K562 (cell line): Measurements from ENCODE around the gene ICA1. TPM values are rescaled to one million over a fixed set of nuclear protein-coding genes. Genes with fewer than 3 reads are reported as not detected.
A peak's percentile ranks its signal among the peaks of the same experiment; 100 is the strongest.

ENCODE experiments used
- ATAC-seq: fragments of 200-7000 bp; cut with Tn5 transposase; 3 replicates; pipeline ENCODE4 v1.9.1; 2020; ENCODE audit warnings: moderate library complexity
- BruUV-seq: library from RNA; stranded (reverse); fragments of 400-500 nt; replicated peaks from 2 replicates; lab custom pipeline; 2021; lab: Mats Ljungman, UMichigan
- CTCF ChIA-PET: fragments of 300-600 bp; formaldehyde crosslinking; extraction: SDS; loops from one replicate; lab custom pipeline; 2021; ENCODE audit warnings: low intra/inter-chr PET ratio; lab: Yijun Ruan, JAX
- POLR2A ChIA-PET: fragments of 300-600, 350-650 bp; sonication (Branson Sonifier 250); formaldehyde crosslinking; extraction: SDS; loops from one replicate; lab custom pipeline; 2021; ENCODE audit warnings: antibody characterized with exemption, inconsistent platforms; lab: Yijun Ruan, JAX
- DNase-seq, 4 experiments: peaks; one replicate each; pipeline versions ENCODE4 v3.0.0 to v3.0.0-alpha.2; 2011 to 2018; ENCODE audit warnings: low spot score in 3 of 4, mixed read lengths in 3 of 4; ENCODE audit errors: extremely low read depth in 1 of 4
- FAIRE-seq: peaks from 2 replicates; lab custom pipeline; 2011; peaks lifted over from hg19 to GRCh38; lab: Jason Lieb, UNC
- H2AFZ ChIP-seq: 2 replicates; pipeline ENCODE4 v1.6.0; 2011; ENCODE audit warnings: low read depth, low read length, control low read depth, inconsistent platforms
- H3K27ac ChIP-seq: fragments of 200-600 bp; 3 replicates; pipeline ENCODE4 v1.8.0; 2011; ENCODE audit warnings: low read depth, mild to moderate bottlenecking, control low read depth, inconsistent platforms, low read length, moderate library complexity, mixed read lengths; ENCODE audit errors: extremely low read depth
- H3K27me3 ChIP-seq, 2 experiments: fragments of 300-600 bp in 1 of 2; 2 replicates in 1 of 2; 3 replicates in 1 of 2; pipeline versions ENCODE4 v1.6.0 to v1.8.0; 2011; ENCODE audit warnings: inconsistent platforms in 2 of 2, low read length in 2 of 2, mild to moderate bottlenecking in 1 of 2, mixed read lengths in 1 of 2, moderate library complexity in 1 of 2; ENCODE audit not compliant: control insufficient read depth in 2 of 2, insufficient read depth in 2 of 2
- H3K36me3 ChIP-seq: fragments of 300-600 bp; 3 replicates; pipeline ENCODE4 v1.8.0; 2011; ENCODE audit warnings: mild to moderate bottlenecking, low read length, inconsistent platforms; ENCODE audit not compliant: control insufficient read depth, insufficient read depth
- H3K4me1 ChIP-seq, 2 experiments: fragments of 200-600 bp in 1 of 2; replicated peaks in 1 of 2; 2 replicates in 1 of 2; 3 replicates in 1 of 2; pipeline versions ENCODE4 v1.5.1 to v1.8.0; 2011; ENCODE audit warnings: inconsistent platforms in 2 of 2, low read length in 2 of 2, mild to moderate bottlenecking in 1 of 2, mixed read lengths in 1 of 2, moderate library complexity in 1 of 2; ENCODE audit not compliant: control insufficient read depth in 2 of 2, insufficient read depth in 2 of 2
- H3K4me2 ChIP-seq: 2 replicates; pipeline ENCODE4 v1.6.1; 2011; ENCODE audit warnings: low read length, control low read depth, inconsistent platforms, mixed read lengths; ENCODE audit not compliant: insufficient read depth
- H3K4me3 ChIP-seq: fragments of 200-600 bp; sonication (generic), shearing (Covaris generic); 2 replicates; pipeline ENCODE4 v1.5.1; 2016; ENCODE audit warnings: control low read depth, inconsistent platforms
- H3K79me2 ChIP-seq: fragments of 200-600 bp; 3 replicates; pipeline ENCODE4 v1.8.0; 2011; ENCODE audit warnings: low read length, inconsistent platforms; ENCODE audit not compliant: control insufficient read depth, insufficient read depth
- H3K9ac ChIP-seq, 2 experiments: 2 replicates each; pipeline versions ENCODE4 v1.6.0 to v1.6.1; 2011; ENCODE audit warnings: low read depth in 2 of 2, low read length in 2 of 2, control low read depth in 1 of 2, inconsistent platforms in 1 of 2, mild to moderate bottlenecking in 1 of 2, mixed read lengths in 1 of 2; ENCODE audit not compliant: insufficient read depth in 1 of 2
- H3K9me1 ChIP-seq: one replicate; pipeline ENCODE4 v1.6.0; 2011; ENCODE audit warnings: inconsistent platforms, mild to moderate bottlenecking, low read length, moderate library complexity; ENCODE audit not compliant: control insufficient read depth, insufficient read depth
- H3K9me3 ChIP-seq: replicated peaks from 2 replicates; pipeline ENCODE4 v1.5.1; 2011; ENCODE audit warnings: low read depth, low read length, inconsistent platforms; ENCODE audit not compliant: control insufficient read depth, insufficient read depth
- H4K20me1 ChIP-seq: replicated peaks from 2 replicates; pipeline ENCODE4 v1.6.1; 2011; ENCODE audit warnings: low read length, inconsistent platforms, mixed read lengths; ENCODE audit not compliant: control insufficient read depth, insufficient read depth
- CREB5 ChIP-seq: fragments of 250-450 bp; sonication (Bioruptor Pico); IDR thresholded peaks from 2 replicates; pipeline ENCODE4 v1.5.0; 2020; ENCODE audit warnings: mild to moderate bottlenecking
- ELF2 ChIP-seq: fragments of 250-450 bp; sonication (Bioruptor Pico); IDR thresholded peaks from 2 replicates; pipeline ENCODE4 v1.5.0; 2021; ENCODE audit warnings: mild to moderate bottlenecking
- PHTF2 ChIP-seq: fragments of 250-450 bp; sonication (Bioruptor Pico); IDR thresholded peaks from 2 replicates; pipeline ENCODE4 v1.5.0; 2021; ENCODE audit warnings: mild to moderate bottlenecking
- PKNOX1 ChIP-seq: fragments of 450-650 bp; IDR thresholded peaks from 2 replicates; pipeline ENCODE4 v1.6.1; 2016
- SPI1 ChIP-seq: IDR thresholded peaks from 2 replicates; pipeline ENCODE4 v1.6.1; 2011; ENCODE audit warnings: low read depth, low read length, control low read depth, borderline replicate concordance
- TAF15 ChIP-seq: fragments of 200-400 bp; formaldehyde crosslinking; IDR thresholded peaks from 2 replicates; pipeline ENCODE4 v1.6.1; 2017; ENCODE audit warnings: mild to moderate bottlenecking, low read depth, low read length, moderate library complexity
- ZNF445 ChIP-seq: fragments of 250-450 bp; sonication (Bioruptor Pico); IDR thresholded peaks from 2 replicates; pipeline ENCODE4 v1.4.0; 2020; ENCODE audit warnings: low read depth, mild to moderate bottlenecking, moderate library complexity
- WGBS: fragments of 100-300 bp; shearing (Covaris generic); methylation state at CpG from one replicate; pipeline ENCODE4 v1.1.6; 2016; ENCODE audit warnings: low coverage, mixed read lengths; ENCODE audit not compliant: insufficient coverage; ENCODE audit errors: missing lambda C conversion rate; 5-methylcytosine and 5-hydroxymethylcytosine counted together
- in situ Hi-C: fragments of 300-500 bp; cut with MboI; formaldehyde crosslinking; loops from 4 replicates; pipeline ENCODE4 v1.15.0; 2018; ENCODE audit warnings: inconsistent platforms, mixed read lengths
- intact Hi-C: fragments of 100-400 bp; cut with micrococcal nuclease; formaldehyde crosslinking; loops from 2 replicates; pipeline ENCODE4 v1.14.2; 2022
- polyA plus RNA-seq, 8 experiments: library from polyadenylated mRNA; depleted of rRNA in 4 of 8; stranded (reverse) in 5 of 8; unstranded in 3 of 8; fragments of >200 nt; fragmentation: Nextera tagmentation in 2 of 8; fragmentation: Illumina TruSeq in 1 of 8; extraction: Ambion mirVana in 2 of 8; extraction: Trizol in 1 of 8; gene quantifications; 2 replicates each; pipeline versions ENCODE4 v1.2.1 to v1.2.3, GENCODE V29; 2011 to 2014; ENCODE audit warnings: inconsistent platforms in 1 of 8, missing spikeins in 1 of 8
- total RNA-seq, 7 experiments: library from RNA; depleted of rRNA in 6 of 7; stranded (reverse); fragments of >200 nt in 6 of 7; fragmentation: Illumina TruSeq in 2 of 7; extraction: Trizol in 2 of 7; gene quantifications; 2 replicates each; pipeline versions ENCODE4 v1.2.1 to v1.2.3, GENCODE V29; 2011 to 2021; ENCODE audit warnings: low replicate concordance in 1 of 7

The ICA1 gene
- total and polyA plus RNA-seq, 9 of the 15 experiments (the other 6 are each of a cell fraction or from before 2014, with no cell fraction given) = 7.1 to 22.3 (median 16.4) TPM

DNA sequence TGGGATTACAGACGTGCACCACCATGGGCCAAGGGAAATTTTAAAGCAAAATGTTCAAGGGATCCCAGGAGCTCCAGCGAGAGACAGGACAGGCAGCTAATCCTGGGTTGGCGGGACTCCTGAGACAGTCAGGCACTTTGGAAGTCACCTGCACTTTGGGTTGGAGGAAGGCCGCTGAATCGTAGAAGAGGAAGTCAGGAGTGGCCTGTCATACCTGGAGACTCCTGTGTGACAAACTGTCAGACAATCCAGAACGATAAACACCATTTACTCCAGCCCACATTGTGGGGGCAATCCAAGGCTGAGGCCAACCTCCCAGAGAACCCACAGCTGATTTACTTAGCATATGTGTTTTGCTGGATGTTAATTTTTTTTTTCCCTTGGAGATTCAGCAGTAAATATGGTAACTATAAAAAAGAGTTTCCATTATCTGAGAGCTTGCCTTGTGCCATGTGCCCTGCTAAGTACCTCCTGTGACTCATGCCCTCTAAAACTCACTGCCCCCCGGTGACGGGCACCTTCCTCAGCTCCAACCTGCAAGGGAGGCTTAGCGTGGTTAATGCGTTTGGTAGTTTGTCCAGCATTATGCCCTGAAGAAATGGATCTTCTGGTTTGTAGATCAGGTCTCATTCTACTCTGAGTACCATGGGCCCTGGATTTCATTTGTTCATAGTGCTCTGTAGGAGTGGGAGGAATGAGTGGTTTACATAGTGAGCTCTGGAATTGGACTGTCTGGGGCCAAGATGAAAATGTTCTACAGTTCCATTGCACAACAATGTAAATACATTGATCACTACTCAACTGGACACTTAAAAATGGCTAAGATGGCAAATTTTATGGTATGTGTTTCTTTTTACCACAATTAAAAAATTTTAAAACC, 50.9 kb downstream of the ICA1 start:
- Histone ChIP-seq H3K27me3 (no peaks in the 10 kb centered on the region), H3K4me2 (no peak overlapping the region), H3K27ac (no peak overlapping the region), H3K9me3 (no peaks in the 10 kb centered on the region), H3K9ac (peak overlapping the region in 1 of 2 experiments; percentile 43; a peak in 1 of 4 replicates), H4K20me1 (no peaks in the 10 kb centered on the region), H3K79me2 (no peaks in the 10 kb centered on the region), H3K9me1 (no peaks in the 10 kb centered on the region), H3K4me3 (no peak overlapping the region), H3K36me3 (no peaks in the 10 kb centered on the region), H2AFZ (no peak overlapping the region), H3K4me1 (no peaks in the 10 kb centered on the region)
- ATAC-seq (peak; percentile 23; the same call in 1 of the 3 replicates), DNase-seq (no peak), FAIRE-seq (no peak)
- 53% methylated on average over 10 of the region's 10 CpGs for WGBS
- no TSS peak for BruUV-seq
- ChIA-PET POLR2A (interaction anchor here (0.7 to 1.0 kb wide), 2 partner anchors 9 to 444 kb away, joined by 3 read pairs; no protein-coding TSS in a partner anchor), CTCF (no interaction called here)
- TF ChIP-seq PKNOX1 (no peak), SPI1 (peak; percentile 56; the same call in 1 of the 2 replicates)
- intact Hi-C loops = loop anchor here (10.0 kb wide), 1 partner anchor 446 kb away; no protein-coding TSS in a partner anchor
- in situ Hi-C loops = no loop called here

- FAIRE-seq (no peak), ATAC-seq (no peak), DNase-seq (no peak)
- Histone ChIP-seq H3K27me3 (no peaks in the 10 kb centered on the region), H3K36me3 (no peaks in the 10 kb centered on the region), H2AFZ (no peak overlapping the region), H3K27ac (no peak overlapping the region), H3K9me3 (no peaks in the 10 kb centered on the region), H4K20me1 (no peaks in the 10 kb centered on the region), H3K4me3 (no peak overlapping the region), H3K9me1 (no peaks in the 10 kb centered on the region), H3K4me1 (no peaks in the 10 kb centered on the region), H3K4me2 (no peak overlapping the region), H3K9ac (no peak overlapping the region)
- 57% methylated on average over 4 of the region's 4 CpGs for WGBS
- intact Hi-C loops = no loop called here
- ChIA-PET CTCF (no interaction called here), POLR2A (no interaction called here)
- BruUV-seq = no TSS peak
- in situ Hi-C loops = no loop called here
- TF ChIP-seq TAF15 = no peak
- no peak for TF ChIP-seq PHTF2 (CRISPR knock-in tag)
- TF ChIP-seq CREB5 (CRISPR knock-in tag) = no peak
- no peak for TF ChIP-seq ELF2 (CRISPR knock-in tag)
- no peak for TF ChIP-seq ZNF445 (CRISPR knock-in tag)
- TF ChIP-seq, all 486 proteins: peak for 0
- no peaks in the 10 kb centered on the region for H3K79me2 ChIP-seq
Observed at GRCh38 chr7:8209353-8209752, 52.6 kb downstream of the ICA1 start.
